Mucosa of descending colon (tissue), 3 donors: ENCODE data around the gene FNDC10. TPM values are rescaled to one million over a fixed set of nuclear protein-coding genes. Genes with fewer than 3 reads are reported as not detected.

Source experiments
- ATAC-seq: fragments of 200-7000 bp; cut with Tn5 transposase; one replicate; pipeline ENCODE4 v1.9.1; 2020; ENCODE audit warnings: mild to moderate bottlenecking, moderate library complexity
- DNase-seq, 3 donors: peaks; one replicate each; pipeline ENCODE4 v3.0.0-alpha.2; 2020
- H3K36me3 ChIP-seq: fragments of 200-600 bp; one replicate; pipeline ENCODE4 v1.8.0; 2021; ENCODE audit warnings: low read depth, mild to moderate bottlenecking
- H3K4me1 ChIP-seq: fragments of 200-600 bp; one replicate; pipeline ENCODE4 v1.8.0; 2021; ENCODE audit warnings: low read depth, mild to moderate bottlenecking
- H3K4me3 ChIP-seq: fragments of 200-600 bp; one replicate; pipeline ENCODE4 v1.8.0; 2021; ENCODE audit warnings: mild to moderate bottlenecking
- H3K9me3 ChIP-seq: fragments of 200-600 bp; one replicate; pipeline ENCODE4 v1.8.0; 2021; ENCODE audit warnings: mild to moderate bottlenecking
- CTCF ChIP-seq: fragments of 200-600 bp; IDR thresholded peaks from one replicate; pipeline ENCODE4 v1.8.0; 2022; ENCODE audit warnings: antibody characterized with exemption, mild to moderate bottlenecking
- intact Hi-C, 2 donors: fragments of 100-400 bp; cut with DNase I in 1 of 2; cut with micrococcal nuclease in 1 of 2; formaldehyde crosslinking; loops; one replicate each; pipeline versions ENCODE4 v1.11.0 to v1.11.1; 2022; cut with DNase I, micrococcal nuclease
- total RNA-seq, 3 donors: library from RNA; stranded (reverse); fragmentation: NEBNext Ultra II Directional in 2 of 3; extraction: Animal tissue kit (Norgen Biotek cat#: 25700) in 2 of 3; gene quantifications; one replicate each; pipeline versions ENCODE4 v1.2.1 to v1.2.4, GENCODE V29; 2021 to 2023
- donor health status: DM: no; HTN: no; CAD: no; lungs with moderate emphysema.
- donor health status: DM: no; HTN: no; CAD: no.
- donor health status: DM: no; HTN: yes; CAD: no.

Gene FNDC10
- total RNA-seq, 3 donors from 2014 or later: 1.2 to 3.2 (median 3.1) TPM

DNA sequence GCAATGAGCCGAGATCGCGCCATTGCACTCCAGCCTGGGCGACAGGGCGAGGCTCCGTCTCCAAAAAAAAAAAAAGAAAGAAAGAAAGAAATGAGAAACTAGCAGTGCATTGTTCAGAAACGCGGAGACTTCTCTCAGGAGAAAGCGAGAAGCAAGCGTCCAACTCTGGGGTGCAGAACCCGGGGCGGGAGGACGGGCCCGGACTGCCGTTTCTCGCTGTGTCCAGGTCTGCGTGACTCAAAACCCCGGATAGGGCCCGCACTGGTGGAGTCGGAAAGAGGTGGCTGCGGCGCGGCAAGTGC, 15.0 kb upstream of the FNDC10 start:
- Histone ChIP-seq H3K9me3 (no peaks in the 10 kb centered on the region), H3K4me3 (peak overlapping the region; percentile 80), H3K4me1 (peaks cover 23% of the 10 kb centered on the region), H3K36me3 (no peaks in the 10 kb centered on the region)
- intact Hi-C loops: no loop called here
- ATAC-seq (no peak), DNase-seq (no peak)
- no peak for TF ChIP-seq CTCF

DNA sequence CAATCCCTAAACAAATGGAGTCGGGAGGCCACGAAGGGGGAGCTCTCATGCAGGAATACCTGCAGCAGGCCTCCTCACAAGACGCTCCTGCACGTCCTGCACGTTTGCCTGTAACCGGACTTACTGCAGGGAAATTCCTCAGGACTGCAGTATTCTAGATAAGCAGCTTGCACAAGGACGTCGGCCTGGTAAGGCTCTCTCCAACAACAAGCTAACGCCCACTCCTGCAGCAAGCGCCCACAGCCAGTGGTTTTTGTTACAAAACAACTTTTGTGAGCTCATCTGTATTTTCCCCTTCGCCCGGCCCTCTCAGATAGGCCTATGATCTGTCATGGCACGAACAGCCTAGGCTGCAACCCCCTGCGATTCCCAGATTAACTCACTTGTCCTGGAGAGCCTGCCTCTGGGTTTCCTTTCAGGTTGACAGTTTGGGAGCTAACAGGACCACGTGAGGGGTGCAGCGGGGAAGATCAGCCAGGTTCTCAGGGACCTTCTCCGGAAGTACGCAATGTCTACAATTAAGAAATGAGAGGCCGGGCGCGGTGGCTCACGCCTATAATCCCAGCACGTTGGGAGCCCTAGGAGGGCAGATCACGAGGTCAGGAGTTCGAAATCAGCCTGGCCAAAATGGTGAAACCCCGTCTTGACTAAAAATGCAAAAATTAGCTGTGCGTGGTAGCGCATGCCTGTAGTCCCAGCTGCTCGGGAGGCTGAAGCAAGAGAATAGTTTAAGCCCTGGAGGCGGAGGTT, 14.4 kb upstream of the FNDC10 start:
- Histone ChIP-seq H3K9me3 (no peaks in the 10 kb centered on the region), H3K4me1 (peaks cover 23% of the 10 kb centered on the region), H3K36me3 (no peaks in the 10 kb centered on the region), H3K4me3 (peak overlapping the region; percentile 80)
- ATAC-seq: peak; percentile 14
- no peak for TF ChIP-seq CTCF
- intact Hi-C loops: no loop called here
- peak; percentile 55 to 75 (median 61) for DNase-seq

GRCh38 chr1:1613509-1614082, 13.7 kb upstream of the FNDC10 start:
- Histone ChIP-seq H3K36me3 (no peaks in the 10 kb centered on the region), H3K9me3 (no peaks in the 10 kb centered on the region), H3K4me1 (peaks cover 23% of the 10 kb centered on the region), H3K4me3 (no peak overlapping the region)
- intact Hi-C loops: no loop called here
- no peak for TF ChIP-seq CTCF
- ATAC-seq (no peak), DNase-seq (no peak)

DNA sequence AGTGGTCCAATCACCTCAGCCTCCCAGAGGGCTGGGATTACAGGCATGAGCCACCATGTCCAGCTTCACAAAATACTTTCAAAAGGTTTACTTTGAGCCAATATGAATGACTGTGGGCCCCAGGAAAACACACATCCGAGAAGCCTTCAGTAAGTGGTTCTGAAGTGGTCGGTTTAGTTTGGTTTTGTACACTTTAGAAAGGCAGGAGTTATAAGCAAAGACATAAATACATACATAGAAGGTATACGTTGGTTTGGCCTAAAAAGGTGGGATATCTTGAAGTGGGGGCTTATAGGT, 12.1 kb upstream of the FNDC10 start:
- ATAC-seq: no peak
- Histone ChIP-seq H3K9me3 (no peaks in the 10 kb centered on the region), H3K4me1 (peaks cover 20% of the 10 kb centered on the region), H3K4me3 (no peak overlapping the region), H3K36me3 (no peaks in the 10 kb centered on the region)
- no peak for TF ChIP-seq CTCF
- no peak for DNase-seq
- intact Hi-C loops: no loop called here

GRCh38 chr1:1610796-1611195, 10.9 kb upstream of the FNDC10 start:
- Histone ChIP-seq H3K36me3 (no peaks in the 10 kb centered on the region), H3K4me1 (peaks cover 11% of the 10 kb centered on the region), H3K9me3 (no peaks in the 10 kb centered on the region), H3K4me3 (no peak overlapping the region)
- DNase-seq (peak in 1 of 3 donors; percentile 24), ATAC-seq (no peak)
- intact Hi-C loops: no loop called here
- TF ChIP-seq CTCF: no peak
